ENCODE results near the gene GNB1L.

GNB1L gene

DNA sequence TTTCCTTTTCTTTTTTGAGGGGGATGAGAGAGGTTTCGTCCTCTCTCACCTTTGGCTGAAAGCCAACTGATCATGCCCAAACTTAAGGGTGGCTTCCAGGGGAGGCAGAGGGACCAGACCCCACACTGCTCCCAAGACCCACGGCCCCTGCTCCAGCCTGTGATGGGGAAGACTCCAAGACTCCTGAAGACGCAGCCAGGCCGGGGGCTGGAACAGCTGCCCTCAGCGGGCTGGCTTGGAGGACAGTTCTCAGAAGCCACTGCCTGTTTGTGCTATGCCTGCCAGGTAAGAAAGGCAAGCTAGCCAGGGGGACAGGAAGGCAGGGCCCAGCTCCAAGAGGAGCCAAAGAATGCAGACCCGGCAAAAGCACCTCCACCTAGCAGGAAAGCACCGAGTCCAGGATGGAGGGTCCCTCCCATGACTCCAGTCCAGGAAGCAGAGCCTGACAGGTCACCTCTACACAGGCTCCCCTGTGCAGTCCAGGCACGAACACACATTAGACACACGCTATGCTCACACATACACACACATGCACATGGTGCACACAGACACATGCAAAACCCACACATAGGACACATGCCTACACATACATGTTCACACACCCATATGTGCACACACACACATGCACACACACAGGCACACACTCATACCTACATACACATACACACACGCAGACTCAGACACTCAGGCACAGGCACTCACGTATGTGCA lies 31.3 kb downstream of the GNB1L start:
- no peak for DNase-seq (ENCODE audit: low read depth)

DNA sequence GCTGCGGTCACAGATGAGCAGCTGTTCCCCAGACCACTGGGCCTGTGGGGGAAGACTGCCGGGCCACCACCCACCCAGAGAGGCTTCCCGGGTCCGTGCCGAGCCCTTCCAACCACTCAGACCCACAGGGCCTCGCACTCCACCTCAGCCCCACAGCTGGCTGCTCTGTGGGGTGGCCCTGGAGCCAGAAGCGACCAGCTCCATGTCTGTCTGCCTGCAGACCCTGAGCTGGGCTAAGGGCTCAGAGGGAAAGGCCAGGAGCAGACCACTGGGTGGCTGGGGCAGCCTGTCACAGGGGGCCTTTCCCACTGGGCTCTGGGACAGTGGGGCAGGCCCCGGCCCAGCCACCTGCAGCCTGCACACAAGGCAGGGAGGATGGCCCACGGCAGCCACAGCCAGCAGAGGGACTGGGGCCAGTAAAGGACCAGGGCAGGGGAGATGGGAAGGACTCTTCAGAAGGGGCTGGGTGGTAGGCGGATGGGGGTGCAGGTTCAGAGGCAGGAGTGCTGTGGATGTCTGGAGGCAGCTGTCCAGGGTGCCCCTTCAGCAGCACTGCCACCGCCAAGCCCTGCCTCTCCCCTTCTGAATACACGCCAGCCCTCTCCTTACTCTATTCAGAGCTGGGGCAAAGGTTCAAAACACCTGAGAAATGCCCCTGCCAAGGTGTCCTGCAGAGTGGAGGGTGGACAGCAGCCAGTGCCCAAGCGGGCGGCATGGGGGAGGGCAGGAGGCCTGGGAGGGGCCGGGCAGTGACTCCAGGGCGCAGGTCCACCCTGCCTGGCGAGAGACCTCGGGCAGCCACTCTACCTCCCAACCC lies 32.2 kb downstream of the GNB1L start:
- no peak for DNase-seq (ENCODE audit: low read depth)

DNA sequence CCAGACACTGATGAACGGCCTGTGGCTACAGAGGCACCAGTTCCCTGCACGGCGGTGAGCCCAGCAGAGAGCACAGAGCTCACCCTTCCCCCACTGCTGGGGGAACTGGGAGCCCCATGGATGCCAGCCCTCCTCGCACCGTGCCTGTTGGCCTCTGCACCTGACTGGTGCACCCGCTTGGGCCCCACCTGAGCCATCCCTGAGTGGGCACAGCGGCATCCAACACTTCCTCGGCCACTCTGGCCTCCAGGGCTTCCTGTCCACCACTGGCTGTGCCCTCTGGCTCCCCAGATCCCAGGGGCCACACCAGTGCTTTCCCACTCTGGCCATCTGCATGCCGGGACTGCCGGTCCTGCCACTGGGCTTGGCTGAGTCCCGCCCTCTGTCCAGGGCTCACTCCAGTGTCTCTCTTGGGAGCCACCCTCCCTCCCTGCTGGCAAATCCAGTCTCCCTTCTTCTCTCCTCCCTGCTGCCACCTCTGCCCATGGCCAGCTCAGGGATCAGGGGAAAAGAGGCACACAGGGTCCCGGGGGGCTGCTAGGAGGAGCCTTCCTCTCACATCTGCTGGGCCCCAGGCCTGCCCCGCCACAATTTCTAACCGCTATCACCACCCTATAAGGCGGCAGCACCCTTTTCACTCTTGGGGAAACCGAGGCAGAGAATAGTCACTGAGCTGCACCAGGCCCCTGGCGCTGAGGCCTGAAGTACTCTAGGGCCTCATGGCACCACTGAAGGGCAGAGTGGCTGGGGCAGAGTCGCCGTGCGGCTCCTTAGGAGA lies 33.0 kb downstream of the GNB1L start:
- no peak for DNase-seq (ENCODE audit: low read depth)

DNA sequence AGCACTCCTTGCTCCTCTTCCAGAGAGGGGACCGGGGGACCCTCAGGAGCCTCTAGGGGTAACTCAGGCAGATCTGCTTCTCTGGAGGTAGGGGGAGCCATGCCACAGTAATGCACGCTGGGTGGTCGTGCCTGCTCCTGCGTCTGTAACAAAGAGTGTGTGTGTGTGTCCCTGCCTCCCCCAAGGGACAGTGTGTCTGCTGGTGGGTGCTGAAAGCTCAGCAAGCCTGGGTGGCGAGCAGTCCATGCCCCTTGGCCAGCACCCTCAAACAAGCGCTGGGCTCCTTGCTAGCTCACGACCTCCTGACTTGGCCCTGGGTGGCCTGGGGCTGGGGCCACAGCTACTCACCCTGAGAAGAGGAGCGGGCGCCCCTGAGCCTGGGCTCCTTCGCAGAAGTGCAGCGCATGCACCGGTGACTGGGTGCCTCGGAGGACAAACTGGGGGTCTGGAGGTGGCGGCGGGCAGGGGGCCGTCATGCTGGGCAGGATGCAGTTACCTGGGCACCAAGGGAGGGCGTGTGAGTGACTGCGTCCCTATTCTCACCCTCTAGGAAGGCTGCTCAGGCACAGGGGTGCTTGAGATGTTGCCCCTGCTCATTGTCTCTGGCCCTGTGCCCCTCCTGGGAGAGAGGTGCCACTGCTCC lies 33.7 kb downstream of the GNB1L start:
- no peak for DNase-seq (ENCODE audit: low read depth)

DNA sequence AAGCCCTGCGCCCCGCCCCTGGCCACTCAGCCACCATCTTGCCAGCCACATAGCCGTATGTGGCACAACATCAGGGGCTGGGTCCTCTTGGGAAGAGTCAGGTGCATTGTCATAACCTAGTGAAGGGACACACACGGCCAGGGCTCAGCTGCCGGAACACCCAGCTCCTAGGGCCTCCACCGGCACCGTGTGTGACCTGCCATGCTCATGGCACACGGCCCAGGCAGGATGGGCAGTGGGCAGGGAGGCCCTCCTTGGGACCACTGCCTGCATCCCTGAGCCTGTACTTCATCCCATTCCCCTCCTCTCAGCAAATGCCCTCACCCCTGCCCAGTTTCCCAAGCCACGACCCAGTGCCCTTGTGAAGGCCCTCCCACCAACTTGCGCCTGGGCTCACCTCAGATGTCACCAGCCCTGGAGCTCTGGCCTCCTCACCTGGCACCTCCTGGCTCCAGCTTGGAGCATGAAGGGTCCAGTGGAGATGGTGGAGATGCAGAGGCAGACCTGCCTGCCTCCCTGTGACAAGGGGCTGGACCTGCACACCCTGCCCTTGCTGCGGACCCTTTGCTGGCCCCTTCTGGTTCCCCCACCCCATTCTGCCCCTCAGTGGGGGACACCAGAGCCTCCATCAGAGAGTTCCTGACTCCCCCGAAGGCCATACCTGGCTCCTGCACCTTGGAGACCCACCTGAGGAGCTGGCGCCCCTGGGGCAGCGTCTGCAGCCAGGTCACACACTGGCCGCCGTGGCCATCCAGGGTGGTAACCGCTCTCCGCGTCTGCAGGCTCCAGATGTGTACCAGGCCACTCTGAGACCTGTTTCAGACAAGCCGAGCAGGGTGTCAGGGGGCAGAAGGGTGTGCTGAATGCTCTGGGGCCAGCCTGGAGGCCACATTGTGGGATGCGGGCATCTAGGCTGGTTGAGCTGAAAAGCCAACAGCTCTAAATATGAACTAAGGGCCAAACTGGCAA lies 34.5 kb downstream of the GNB1L start:
- DNase-seq (ENCODE audit: low read depth): no peak

DNA sequence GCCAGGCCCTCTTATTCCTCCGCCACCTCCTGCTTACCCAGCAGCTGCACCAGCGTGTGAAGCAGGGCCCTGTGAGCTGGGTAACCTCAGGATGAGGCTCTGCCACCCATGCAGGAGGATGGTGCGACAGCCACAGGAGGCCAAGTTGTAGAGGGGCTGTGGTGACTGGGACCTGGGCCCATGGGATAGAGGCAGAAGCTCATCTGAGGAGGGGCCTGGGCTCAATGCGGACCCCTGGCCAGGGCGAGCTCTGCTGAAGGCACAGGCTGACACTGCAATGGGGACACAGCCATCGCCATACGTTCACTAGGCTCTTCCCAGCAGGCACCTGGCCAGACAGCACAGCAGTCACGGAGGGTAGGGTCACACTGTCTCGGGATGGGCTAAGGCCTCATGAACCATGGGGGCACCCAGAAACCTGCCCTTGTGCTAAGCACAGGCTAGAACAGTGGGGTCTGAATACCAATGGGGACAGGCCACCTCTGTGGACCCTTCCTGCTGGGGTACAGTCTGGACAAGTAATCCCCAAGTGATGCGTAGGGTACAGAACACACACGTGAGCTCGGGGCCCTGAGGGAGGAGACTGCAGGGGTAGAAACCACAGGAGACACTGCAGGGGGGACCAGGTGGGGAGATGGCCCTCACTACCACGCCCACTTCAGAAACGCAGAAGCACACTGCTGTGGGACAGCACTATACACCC lies 35.3 kb downstream of the GNB1L start:
- DNase-seq (ENCODE audit: low read depth): no peak

DNA sequence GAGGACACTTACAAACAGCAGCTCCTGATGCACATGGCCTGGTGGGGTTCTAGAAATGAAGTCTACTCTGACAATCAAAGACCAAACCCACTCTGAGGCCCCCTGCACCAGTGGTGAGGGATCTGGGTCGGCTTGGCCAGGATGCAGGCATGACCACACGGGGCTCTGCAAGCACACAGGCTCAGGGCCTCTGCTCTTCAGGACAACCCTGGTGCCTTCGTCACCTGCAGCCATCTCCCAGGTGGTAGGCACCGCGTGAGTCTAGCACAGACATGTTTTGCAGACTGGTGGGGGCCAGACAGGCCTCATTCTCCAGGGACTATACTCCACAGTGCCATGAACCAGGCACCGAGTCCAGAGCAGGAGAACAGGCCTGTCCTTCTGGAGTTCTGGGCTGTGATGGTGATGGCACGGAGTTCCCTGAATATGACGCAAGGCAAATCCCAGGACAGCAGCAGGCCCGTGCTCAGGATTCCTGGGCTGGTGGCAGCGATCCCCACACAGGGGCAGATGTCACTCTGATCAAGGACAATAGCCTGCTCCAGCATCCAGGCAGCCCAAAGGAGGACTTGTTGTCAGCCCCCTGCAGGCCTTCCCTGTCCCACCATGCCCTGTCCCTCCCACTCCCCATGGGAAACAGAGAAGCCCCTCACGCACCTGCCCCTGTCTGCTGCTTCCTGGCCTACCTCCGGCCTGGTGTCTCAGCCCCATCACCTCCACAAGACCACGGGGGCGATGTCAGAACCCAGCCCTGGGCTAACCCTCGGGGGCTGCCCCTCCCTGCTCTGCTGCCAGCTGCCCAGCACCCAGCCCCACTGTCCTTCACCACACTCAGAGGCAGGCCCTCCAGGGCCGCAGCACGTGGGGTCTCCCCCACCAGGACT lies 36.1 kb downstream of the GNB1L start:
- no peak for DNase-seq (ENCODE audit: low read depth)

DNA sequence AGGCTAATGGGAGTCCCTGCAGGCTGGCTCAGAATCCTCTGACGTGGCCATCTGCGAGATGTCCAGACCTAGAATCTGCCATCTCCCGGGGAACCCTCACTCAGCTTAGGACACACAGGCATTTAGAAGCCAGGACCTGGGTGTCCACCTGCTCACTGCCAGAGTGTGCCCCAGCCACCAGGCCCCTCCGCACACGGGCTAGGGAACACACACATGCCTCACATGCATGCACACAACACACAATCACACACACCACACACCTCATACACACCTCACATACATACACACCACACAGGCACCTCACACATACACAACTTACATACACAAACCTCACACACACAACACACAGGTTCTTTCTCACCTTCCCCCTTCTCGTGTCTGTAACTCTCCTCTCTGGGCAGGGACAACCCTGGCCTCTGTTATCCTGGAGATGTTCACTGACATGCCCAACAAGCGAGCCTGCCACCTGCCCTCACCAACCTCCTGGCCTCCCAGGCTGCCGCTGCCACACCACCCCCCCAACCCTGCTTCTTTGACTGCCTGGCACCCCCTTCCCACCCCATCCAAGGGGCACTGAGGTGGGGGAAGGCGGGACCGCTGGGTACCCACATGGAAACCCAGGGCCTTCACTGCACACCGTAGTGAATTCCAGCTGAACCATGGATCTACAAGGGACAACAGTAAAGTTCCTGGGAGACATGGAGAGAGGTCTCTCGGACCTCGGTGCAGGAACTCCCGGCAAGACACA lies 38.1 kb downstream of the GNB1L start:
- no peak for DNase-seq (ENCODE audit: low read depth)

DNA sequence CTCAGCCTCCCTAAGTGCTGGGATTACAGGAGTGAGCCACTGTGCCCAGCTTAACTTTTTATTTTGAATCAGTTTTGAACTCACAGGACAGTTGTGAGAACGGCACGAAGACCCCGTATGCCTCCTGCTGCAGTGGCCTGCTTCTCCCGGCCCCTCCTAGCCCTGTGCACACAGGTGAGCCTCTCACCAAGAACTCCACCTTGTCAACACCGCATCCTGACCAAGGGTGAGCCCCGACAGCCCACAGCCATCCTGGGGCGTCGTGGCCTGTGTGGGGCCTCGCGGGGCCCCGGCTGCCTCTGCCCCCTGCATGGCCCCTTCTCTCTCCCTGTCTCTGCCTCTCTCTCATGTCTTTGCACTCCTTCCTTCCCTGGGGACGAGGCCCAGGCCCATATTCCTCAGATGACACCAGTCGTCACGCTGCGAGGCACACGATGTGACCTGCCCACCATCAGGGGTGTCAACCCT lies 38.8 kb downstream of the GNB1L start:
- no peak for DNase-seq (ENCODE audit: low read depth)

DNA sequence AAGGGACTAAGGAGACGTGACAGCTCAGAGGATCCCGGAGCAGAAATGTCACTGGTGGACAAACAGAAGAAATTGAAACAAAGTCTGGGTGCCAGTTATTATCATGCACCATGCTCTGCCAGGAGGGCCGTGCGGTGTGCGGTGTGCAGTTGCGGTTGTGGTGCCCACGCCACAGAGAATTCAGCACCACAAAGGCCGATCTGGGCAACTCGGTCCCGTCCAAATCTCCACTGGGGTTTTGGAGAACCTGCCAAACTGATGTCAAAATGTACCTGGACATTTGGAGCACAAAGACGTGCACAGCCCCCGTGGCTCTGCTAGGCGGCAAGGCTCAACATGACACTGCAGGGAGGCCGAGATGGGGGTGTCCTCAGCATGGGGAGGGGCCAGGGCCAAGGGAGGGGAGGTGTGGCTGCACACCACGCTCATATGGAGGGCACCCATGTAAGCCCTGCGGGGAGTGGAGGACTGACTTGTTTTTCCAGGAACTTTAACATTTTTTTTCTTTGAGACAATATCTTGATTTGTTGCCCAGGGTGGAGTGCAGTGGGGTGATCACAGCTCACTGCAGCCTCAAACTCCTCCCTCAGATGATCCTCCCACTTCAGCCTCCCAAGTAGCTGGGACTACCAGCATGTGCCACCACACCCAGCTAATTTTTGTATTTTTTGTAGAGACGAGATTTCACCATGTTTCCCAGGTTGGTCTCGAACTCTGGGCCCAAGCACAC lies 39.4 kb downstream of the GNB1L start:
- DNase-seq (ENCODE audit: low read depth): no peak

DNA sequence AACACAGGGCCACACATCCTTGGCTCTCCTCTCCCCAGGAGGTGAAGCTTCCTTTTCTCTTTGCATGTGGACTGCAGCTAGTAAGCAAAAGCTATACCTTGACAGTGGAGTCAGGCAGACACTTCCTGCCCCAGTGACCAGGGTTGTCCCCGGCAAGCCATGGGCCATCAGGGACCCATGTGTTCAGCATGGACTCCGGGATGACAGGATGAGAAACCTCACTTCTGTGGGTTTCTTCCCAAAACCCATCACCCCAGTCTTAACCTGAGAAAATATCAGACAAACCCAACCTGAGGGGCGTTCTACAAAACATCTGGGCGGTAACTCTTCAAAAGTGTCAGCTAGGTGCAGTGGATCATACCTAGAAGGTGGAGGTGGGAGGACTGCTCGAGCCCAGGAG lies 40.2 kb downstream of the GNB1L start:
- no peak for DNase-seq (ENCODE audit: low read depth)

DNA sequence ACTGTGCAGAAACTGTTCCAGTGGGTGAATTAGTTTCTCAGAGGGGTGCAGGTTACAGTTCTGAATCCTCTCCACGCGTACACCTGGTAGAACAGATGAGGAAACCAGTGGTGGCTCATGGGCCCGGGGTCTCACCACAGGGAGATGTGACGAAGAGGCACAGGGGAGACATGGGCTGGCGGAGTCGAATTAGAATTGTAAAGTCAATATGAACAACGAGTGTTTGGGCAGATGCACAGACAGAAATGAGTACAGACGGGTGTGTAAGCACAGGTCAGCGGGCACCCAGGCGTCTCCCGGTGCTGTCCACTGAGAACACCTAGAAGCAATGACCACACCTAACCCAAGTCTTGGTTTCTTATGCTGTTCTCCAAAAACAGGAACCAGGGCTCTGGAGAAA lies 41.8 kb downstream of the GNB1L start:
- no peak for DNase-seq (ENCODE audit: low read depth)

DNA sequence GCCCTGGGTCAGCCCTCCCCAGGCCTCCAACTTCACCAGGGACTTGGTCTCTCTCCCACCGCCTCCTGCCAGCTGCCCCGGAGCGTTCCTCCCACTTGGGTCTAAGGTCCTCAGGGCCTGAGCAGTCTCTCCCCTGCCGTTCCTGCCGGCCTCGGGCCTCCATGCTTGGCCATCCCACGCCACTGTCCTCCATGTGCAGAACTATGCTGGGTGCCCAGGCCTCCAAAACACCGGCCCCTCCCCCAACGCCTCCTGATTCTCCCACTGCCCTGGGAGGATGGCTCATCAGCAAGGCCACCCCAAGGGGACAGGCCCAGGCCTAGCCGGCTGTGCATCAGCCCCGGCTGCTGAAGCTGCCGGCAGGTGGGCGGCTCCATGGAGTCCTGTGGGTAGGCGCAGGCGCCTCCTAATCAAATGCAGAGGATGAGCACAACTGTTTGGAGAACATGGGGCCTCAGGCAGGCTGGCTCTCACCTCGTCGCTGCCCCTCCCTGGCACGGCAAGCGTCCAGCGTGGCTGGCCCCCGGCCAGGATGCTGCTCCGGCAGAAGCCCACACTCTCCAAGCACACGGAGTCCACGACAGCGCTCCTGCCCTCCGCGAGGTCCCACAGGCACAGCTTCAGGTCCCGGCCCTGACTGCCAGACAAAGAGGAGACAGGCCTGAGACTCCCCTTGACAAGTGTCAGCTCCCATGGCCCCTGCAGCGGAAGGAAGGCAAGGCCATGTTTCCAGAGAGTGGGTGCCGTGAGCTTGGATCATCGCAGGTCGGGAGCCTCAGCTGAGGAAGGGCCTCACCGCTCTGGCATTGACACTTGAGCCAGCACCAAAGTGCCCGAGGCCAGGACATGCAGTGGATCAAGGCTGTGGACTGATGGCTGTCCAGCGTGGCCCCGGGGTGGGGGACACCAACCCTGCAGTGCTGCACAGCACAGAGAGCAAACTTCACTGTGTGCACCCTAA lies 42.6 kb downstream of the GNB1L start:
- no peak for DNase-seq (ENCODE audit: low read depth)

DNA sequence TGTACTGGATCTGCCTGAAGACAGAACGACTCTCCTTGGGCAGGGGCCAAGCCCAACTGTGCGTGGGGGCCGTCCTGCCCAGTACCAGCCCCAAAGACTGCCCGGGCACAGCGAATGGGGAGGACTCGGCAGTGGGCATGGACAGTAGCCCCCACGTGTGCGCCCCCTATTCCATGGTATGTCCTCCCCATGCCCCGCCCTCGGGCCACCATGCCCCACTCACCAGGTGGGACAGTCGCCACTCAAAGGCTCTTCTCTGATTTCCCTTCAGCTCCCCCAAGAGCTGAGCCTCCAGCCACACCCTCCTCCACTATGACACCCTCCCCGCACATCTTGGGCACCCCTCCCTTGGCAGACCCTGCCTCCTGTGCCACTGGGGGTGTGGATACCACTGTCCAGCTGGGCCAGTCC lies 43.5 kb downstream of the GNB1L start:
- no peak for DNase-seq (ENCODE audit: low read depth)

DNA sequence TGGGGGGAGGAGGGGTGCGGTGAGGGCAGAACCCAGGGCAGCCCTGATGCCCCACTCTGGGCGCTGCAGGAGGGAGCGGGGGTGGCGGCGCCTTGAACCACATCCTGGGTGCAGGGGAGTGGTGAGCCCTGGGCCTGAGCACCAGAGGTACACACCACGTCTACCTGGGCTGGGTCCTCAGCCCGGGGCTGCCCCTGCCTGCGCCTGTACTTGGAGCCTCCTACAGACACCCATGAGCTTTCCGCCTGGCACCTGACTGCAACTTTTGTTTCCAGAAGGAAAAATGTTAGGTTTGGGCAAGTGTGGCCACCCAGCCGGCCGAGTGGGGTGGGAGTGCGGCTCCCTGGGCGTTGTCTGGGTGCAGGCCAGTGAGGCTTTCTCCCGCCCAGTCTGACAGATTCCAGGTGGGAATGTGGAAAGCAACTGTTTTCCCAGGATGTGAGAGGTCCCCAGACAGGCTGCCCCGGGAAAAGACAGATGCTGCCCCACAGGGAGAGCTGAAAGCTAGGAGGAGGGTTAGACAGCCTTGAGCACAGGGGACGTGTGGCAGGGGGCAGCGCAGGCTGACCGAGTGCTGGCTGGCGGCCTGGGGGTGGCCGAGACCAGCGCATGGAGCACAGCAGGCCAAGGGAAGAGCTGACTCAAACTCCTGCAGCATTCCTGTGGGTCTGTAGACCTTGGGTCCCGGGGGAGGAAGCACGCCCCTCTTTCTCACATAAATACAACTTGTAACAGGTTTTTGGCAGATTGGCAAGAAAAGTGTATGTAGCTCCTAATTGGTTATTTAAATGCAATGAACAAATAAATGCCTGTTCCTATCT lies 44.1 kb downstream of the GNB1L start:
- no peak for DNase-seq (ENCODE audit: low read depth)

DNA sequence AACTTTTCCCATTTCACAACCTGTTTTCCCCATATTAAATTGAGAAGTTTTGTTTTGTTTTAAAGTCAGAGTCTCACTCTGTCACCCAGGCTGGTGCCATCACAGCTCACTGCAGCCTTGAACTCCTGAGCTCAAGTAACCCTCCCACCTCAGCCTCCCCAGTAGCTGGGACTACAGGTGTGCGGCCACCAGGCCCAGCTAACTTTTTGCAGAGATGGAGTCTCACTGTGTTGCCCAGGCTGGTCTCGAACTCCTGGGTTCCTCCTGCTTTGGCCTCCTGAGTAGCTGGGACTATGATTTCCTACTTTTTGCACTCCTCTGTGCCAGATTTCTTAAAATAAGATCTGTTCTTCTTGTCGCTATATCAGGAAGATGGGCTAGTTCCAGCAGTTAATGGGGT lies 44.9 kb downstream of the GNB1L start:
- no peak for DNase-seq (ENCODE audit: low read depth)

Measured in activated T-helper 1 cell treated with Interleukin-2 at 50 U/mL for 16 hours (primary cell).